Colonic mucosa (tissue), 4 donors: ENCODE results near the gene LBHD2. TPM values are rescaled to one million over a fixed set of nuclear protein-coding genes. Genes with fewer than 3 reads are reported as not detected.

ENCODE experiments used
- DNase-seq: peaks from one replicate; pipeline ENCODE4 v3.0.0-alpha.2; 2020
- H3K27ac ChIP-seq: fragments of 200-600 bp; one replicate; pipeline ENCODE4 v1.8.0; 2021
- H3K27me3 ChIP-seq: fragments of 200-600 bp; one replicate; pipeline ENCODE4 v1.8.0; 2021
- H3K36me3 ChIP-seq: fragments of 200-600 bp; one replicate; pipeline ENCODE4 v1.8.0; 2021
- H3K4me1 ChIP-seq: fragments of 200-600 bp; one replicate; pipeline ENCODE4 v1.8.0; 2021; ENCODE audit warnings: mild to moderate bottlenecking
- H3K4me3 ChIP-seq: fragments of 200-600 bp; one replicate; pipeline ENCODE4 v1.8.0; 2021
- H3K9ac ChIP-seq, 2 donors: one replicate each; pipeline ENCODE4 v1.7.0; 2013; ENCODE audit warnings: control low read depth in 2 of 2, low read depth in 2 of 2, low read length in 2 of 2
- H3K9me3 ChIP-seq: fragments of 200-600 bp; one replicate; pipeline ENCODE4 v1.8.0; 2021
- intact Hi-C: fragments of 100-400 bp; cut with DNase I; formaldehyde crosslinking; loops from one replicate; pipeline ENCODE4 v1.14.1; 2022
- total RNA-seq, 2 donors: library from RNA; stranded (reverse); fragmentation: NEBNext Ultra II Directional in 1 of 2; extraction: Animal tissue kit (Norgen Biotek cat#: 25700) in 1 of 2; gene quantifications; one replicate each; pipeline ENCODE4 v1.2.1, GENCODE V29; 2021
- TF ChIP-seq, protein P1 (sequence below): fragments of 200-600 bp; IDR thresholded peaks from one replicate; pipeline ENCODE4 v1.8.0; 2022; ENCODE audit warnings: antibody characterized with exemption, mild to moderate bottlenecking
- donor health status: healthy.
- donor health status: DM: no; HTN: no; CAD: no.
- donor health status: DM: no; HTN: no; CAD: no.

LBHD2 gene
- total RNA-seq, 2 donors from 2014 or later = not detected

DNA sequence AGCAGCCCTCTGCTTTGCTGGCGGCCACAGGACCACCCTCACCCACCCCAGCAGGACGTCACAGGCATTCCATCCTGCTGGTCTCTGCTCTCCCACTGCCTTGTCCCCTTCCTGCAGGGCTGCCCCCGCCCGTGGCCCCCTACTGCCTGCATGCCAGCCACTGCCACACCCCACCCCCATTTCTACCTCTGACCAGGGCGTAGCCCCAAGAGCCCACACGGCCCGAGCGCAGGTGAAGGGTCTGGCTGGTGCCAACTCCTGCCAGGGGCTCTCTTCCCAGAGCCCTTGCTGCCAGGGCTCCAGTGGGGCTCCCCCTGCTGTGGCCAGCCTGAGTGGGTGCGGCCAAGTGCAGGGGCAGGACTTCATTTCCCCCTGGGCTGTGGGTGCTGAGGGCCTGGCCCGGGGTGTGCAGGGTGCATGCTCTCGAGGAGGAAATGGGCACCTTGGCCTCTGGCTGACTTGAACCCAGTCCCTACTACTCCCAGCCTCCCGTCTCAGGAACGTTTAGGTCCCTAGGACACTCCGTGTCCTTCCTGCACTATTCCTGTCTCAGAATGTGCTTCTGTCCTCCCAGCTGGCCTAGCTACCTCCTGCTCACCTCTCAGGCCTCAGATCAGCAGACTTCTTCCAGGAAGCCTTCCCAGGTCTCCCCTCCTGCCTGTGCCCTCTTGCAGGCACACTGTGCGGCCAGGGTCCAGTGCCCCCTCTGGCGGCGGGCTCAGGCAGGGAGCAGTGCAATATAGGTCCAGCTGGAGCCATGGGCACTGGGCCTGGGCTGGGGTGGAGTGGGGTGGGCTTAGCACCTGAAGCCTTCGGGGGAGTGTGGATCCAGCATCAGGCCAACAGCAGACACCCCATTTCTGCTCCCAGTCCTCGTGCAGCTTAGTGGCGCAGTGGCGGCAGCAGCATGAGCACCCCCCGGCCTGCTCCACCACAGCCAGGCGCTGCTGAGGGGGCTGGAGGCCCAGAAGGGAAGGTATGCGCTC, 1.4 kb downstream of the LBHD2 start:
- DNase-seq = no peak
- H3K27me3 ChIP-seq = peaks cover 19% of the 10 kb centered on the region
- intact Hi-C loops = no loop called here
- H3K4me1 ChIP-seq = no peaks in the 10 kb centered on the region
- no peak overlapping the region for H3K9ac ChIP-seq
- no peaks in the 10 kb centered on the region for H3K36me3 ChIP-seq
- TF ChIP-seq, protein P1, sequence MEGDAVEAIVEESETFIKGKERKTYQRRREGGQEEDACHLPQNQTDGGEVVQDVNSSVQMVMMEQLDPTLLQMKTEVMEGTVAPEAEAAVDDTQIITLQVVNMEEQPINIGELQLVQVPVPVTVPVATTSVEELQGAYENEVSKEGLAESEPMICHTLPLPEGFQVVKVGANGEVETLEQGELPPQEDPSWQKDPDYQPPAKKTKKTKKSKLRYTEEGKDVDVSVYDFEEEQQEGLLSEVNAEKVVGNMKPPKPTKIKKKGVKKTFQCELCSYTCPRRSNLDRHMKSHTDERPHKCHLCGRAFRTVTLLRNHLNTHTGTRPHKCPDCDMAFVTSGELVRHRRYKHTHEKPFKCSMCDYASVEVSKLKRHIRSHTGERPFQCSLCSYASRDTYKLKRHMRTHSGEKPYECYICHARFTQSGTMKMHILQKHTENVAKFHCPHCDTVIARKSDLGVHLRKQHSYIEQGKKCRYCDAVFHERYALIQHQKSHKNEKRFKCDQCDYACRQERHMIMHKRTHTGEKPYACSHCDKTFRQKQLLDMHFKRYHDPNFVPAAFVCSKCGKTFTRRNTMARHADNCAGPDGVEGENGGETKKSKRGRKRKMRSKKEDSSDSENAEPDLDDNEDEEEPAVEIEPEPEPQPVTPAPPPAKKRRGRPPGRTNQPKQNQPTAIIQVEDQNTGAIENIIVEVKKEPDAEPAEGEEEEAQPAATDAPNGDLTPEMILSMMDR = no peak
- H3K9me3 ChIP-seq = no peaks in the 10 kb centered on the region
- H3K27ac ChIP-seq = no peak overlapping the region
- H3K4me3 ChIP-seq = no peak overlapping the region

DNA sequence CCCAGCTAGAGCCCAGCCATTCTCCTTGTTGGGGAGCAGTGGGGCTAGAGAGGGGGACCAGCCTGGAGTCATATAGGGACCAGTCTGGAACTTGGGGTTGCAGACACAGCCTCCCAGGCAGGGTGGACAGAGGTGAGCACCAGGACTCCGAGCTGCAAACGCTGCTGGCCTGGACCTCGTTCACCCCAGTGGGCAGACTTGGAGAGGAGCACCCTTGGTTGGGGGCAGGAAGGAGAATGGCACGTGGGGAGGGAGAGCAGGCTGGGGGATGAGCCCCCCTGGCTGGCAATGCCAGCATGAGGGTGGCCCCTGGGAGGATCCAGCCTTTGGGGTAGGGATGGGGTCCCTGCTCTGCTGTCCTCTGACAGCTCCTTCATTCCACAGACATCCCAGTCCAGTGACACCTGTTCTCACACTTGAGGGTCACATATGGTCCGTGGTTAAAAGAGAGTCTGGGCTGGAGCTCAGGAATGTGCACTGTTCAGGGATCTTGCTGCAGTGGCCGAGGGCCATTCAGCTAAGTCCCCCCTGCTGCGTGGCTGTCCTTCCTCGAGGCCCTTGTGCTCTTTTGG, 2.8 kb downstream of the LBHD2 start:
- Histone ChIP-seq H3K4me3 (no peak overlapping the region), H3K9me3 (no peaks in the 10 kb centered on the region), H3K27me3 (peaks cover 19% of the 10 kb centered on the region), H3K9ac (no peak overlapping the region), H3K4me1 (peaks cover 6% of the 10 kb centered on the region), H3K36me3 (no peaks in the 10 kb centered on the region), H3K27ac (no peak overlapping the region)
- TF ChIP-seq, protein P1 = no peak
- intact Hi-C loops = no loop called here
- no peak for DNase-seq

DNA sequence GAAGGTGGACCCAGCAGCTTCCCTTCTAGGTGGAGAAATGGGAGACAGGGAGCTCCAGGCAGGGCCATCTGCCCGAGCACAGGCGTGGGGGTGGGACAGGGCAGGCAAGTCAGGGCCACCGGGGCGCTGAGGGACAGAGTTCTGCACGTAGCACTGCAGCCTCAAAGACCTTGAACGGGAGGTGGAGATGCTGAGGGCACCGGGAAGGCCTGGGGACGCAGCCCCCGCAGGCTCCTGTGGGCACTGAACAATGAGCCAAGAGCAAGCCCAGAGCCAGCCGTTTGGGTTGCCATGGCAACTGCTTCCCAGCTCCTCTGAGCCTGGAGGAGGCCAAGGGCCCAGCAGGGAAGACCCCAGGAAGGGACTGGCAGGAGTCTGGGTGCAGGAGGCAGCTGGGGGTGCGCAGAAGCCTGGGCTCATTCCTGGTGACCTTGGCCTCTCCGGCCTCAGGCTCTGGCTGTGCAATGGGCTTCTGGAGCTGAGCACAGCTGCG, 3.4 kb downstream of the LBHD2 start:
- peaks cover 19% of the 10 kb centered on the region for H3K27me3 ChIP-seq
- TF ChIP-seq, protein P1 = no peak
- intact Hi-C loops = no loop called here
- no peak overlapping the region for H3K4me3 ChIP-seq
- H3K9me3 ChIP-seq = no peaks in the 10 kb centered on the region
- H3K27ac ChIP-seq = no peak overlapping the region
- H3K4me1 ChIP-seq = peaks cover 7% of the 10 kb centered on the region
- H3K9ac ChIP-seq = no peak overlapping the region
- no peak for DNase-seq
- H3K36me3 ChIP-seq = no peaks in the 10 kb centered on the region

DNA sequence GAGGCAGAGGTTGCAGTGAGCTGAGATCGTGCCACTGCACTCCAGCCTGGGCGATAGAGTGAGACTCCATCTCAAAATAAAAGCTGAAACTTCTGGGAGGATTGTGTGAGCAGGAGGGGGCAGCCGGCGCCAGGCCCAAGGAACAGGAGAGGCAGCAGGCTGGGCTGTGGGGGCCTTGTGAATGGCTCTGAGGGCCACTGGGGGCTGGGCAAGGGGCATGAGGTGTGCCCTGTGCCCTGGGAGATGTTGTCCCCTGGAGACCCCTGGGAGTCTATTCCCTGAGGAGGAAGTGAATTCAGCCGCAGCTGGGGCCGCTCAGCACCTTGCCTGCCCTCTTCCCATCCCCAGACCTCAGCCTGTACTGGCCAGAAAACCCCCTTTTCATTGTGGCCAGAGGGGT, 4.9 kb downstream of the LBHD2 start:
- no peaks in the 10 kb centered on the region for H3K9me3 ChIP-seq
- intact Hi-C loops = no loop called here
- no peak overlapping the region for H3K4me3 ChIP-seq
- TF ChIP-seq, protein P1 = no peak
- H3K4me1 ChIP-seq = peaks cover 11% of the 10 kb centered on the region
- no peak overlapping the region for H3K9ac ChIP-seq
- no peaks in the 10 kb centered on the region for H3K36me3 ChIP-seq
- H3K27ac ChIP-seq = no peak overlapping the region
- DNase-seq = no peak
- peaks cover 18% of the 10 kb centered on the region for H3K27me3 ChIP-seq

DNA sequence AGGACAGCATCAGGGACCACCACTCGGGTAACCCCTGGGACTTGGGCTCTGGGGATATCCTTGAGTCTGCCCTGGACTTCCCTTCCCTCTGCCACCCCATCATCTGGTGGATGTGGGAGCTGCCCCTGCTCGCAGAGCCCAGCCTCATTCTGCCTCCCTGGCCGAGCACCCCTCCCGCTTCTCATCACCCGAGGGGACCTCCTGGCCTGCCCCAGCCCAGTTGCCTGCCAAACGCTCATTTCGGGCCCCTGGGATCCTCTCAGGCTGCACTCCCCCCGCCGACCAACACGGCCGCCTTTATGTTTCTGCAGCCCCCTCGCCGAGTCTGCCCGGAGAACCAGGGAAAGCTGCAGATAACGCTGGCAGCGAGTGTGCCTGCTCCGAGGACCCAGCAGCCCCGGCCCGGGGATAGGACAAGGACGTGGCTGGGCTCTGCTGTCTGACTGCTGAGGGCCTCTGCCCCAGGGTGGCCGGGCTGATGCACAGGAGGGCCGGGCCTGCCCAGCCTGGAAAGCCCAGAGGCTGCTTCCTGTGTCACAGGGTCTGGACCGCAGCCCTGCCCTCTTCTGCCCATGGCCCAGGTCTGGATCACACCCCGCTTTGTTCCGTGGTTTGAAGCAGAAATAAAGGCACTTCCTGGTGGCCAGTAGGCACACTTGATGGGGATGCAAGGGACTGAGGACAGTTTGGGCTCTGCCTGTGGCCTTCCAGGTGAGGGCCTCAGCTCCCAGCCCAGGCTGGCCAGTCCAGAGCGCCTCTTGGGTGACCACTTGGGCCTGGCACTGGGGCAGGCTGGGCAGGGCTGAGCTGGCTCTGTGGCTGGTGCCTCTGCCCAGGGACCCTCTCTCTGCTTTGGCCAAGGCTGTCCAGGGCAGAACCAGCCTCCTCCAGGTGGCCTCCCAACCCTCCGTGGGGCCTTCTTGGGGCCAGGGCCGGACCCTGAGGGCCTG, 5.7 kb downstream of the LBHD2 start:
- no peaks in the 10 kb centered on the region for H3K9me3 ChIP-seq
- H3K9ac ChIP-seq = no peak overlapping the region
- H3K36me3 ChIP-seq = no peaks in the 10 kb centered on the region
- DNase-seq = no peak
- H3K27me3 ChIP-seq = peaks cover 10% of the 10 kb centered on the region
- intact Hi-C loops = no loop called here
- no peak overlapping the region for H3K27ac ChIP-seq
- peaks cover 15% of the 10 kb centered on the region for H3K4me1 ChIP-seq
- TF ChIP-seq, protein P1 = no peak
- no peak overlapping the region for H3K4me3 ChIP-seq
